ENCODE measurements around the gene ASTN2. TPM values are rescaled to one million over a fixed set of nuclear protein-coding genes. Genes with fewer than 3 reads are reported as not detected.

ASTN2 gene
- total and polyA plus RNA-seq, 2 donors (not counting 3 experiments of a cell fraction or from before 2014, with no cell fraction given) = 1.0 to 1.9 TPM

DNA sequence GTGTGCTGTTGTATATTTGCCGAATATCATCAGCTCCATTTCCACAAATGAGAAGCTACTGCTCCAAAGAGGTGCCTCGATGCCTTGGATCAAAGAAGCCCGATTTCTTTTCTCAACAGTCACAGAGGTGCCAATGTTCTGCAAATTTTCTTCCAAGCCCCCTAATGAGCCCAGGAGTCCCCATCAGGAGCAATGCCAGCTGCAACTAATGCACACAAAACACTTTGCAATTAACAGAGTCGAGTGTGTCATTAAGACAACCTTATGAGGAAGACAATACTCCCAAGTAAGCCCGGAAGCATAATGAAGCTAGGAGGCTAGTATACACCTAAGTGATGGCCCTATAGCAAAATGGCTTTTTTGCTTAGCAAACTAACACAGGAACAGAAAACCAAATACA lies 480.7 kb downstream of the ASTN2 start:
- no peaks in the 10 kb centered on the region for H3K4me1 ChIP-seq (ENCODE audit: control insufficient read depth, extremely low read depth, insufficient read depth, low read length)
- dilution Hi-C loops (cut with MboI; ENCODE audit: extremely low pct_ligation_motif_present, low sequenced_read_pairs) (no loop called here), intact Hi-C loops (cut with micrococcal nuclease) (no loop called here)
- TF ChIP-seq POLR2A (IDR thresholded peaks at IDR 0.05; ENCODE audit: low read depth, low read length) (no peak), FOS (IDR thresholded peaks at IDR 0.05; ENCODE audit: borderline replicate concordance, insufficient read depth, low read length) (no peak), POLR2AphosphoS5 (IDR thresholded peaks at IDR 0.05; ENCODE audit: insufficient read depth, low read depth, low read length) (no peak), GATA2 (IDR thresholded peaks at IDR 0.05; ENCODE audit: insufficient read depth, insufficient read length, low read depth, low read length) (no peak), JUN (IDR thresholded peaks at IDR 0.05; ENCODE audit: borderline replicate concordance, insufficient read depth, insufficient read length, low read depth) (no peak), EZH2 (IDR thresholded peaks at IDR 0.05; ENCODE audit: borderline replicate concordance, low read depth, low read length, severe bottlenecking) (no peak), MYC (IDR thresholded peaks at IDR 0.05; ENCODE audit: low read depth, low read length) (no peak)
- TF ChIP-seq, protein P1, sequence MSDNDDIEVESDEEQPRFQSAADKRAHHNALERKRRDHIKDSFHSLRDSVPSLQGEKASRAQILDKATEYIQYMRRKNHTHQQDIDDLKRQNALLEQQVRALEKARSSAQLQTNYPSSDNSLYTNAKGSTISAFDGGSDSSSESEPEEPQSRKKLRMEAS (IDR thresholded peaks at IDR 0.05; ENCODE audit: insufficient read depth, insufficient read length) = no peak
- TF ChIP-seq, protein P2, sequence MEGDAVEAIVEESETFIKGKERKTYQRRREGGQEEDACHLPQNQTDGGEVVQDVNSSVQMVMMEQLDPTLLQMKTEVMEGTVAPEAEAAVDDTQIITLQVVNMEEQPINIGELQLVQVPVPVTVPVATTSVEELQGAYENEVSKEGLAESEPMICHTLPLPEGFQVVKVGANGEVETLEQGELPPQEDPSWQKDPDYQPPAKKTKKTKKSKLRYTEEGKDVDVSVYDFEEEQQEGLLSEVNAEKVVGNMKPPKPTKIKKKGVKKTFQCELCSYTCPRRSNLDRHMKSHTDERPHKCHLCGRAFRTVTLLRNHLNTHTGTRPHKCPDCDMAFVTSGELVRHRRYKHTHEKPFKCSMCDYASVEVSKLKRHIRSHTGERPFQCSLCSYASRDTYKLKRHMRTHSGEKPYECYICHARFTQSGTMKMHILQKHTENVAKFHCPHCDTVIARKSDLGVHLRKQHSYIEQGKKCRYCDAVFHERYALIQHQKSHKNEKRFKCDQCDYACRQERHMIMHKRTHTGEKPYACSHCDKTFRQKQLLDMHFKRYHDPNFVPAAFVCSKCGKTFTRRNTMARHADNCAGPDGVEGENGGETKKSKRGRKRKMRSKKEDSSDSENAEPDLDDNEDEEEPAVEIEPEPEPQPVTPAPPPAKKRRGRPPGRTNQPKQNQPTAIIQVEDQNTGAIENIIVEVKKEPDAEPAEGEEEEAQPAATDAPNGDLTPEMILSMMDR (IDR thresholded peaks at IDR 0.05; ENCODE audit: extremely low read depth in 1 of 2, insufficient read depth in 1 of 2, low read depth in 1 of 2, low read length in 2 of 2) = no peak
- no peak overlapping the region for H3K4me3 ChIP-seq (replicated peaks in 1 of 3; ENCODE audit: insufficient read depth in 1 of 3, low read depth in 1 of 3, low read length in 3 of 3)
- no peaks in the 10 kb centered on the region for H3K27me3 ChIP-seq (ENCODE audit: control insufficient read depth in 2 of 2, insufficient read depth in 2 of 2, low read length in 2 of 2)
- no peak overlapping the region for H3K27ac ChIP-seq (ENCODE audit: insufficient read depth, low read depth, low read length)
- H2AFZ ChIP-seq (ENCODE audit: low read depth, low read length) = no peak overlapping the region
- no peaks in the 10 kb centered on the region for H3K36me3 ChIP-seq (ENCODE audit: control insufficient read depth in 2 of 2, extremely low read depth in 1 of 2, insufficient read depth in 2 of 2, low read length in 2 of 2)
- H3K9ac ChIP-seq (replicated peaks; ENCODE audit: extremely low read depth, insufficient read depth, low read length) = no peak overlapping the region
- FAIRE-seq (no peak), DNase-seq (ENCODE audit: low read depth, low spot score) (no peak)
- no peaks in the 10 kb centered on the region for H3K9me1 ChIP-seq (replicated peaks; ENCODE audit: control insufficient read depth, extremely low read depth, insufficient read depth, low read length)
- BruUV-seq (replicated peaks) = no TSS peak
- H3K4me2 ChIP-seq (ENCODE audit: insufficient read depth, low read length) = no peak overlapping the region
- H4K20me1 ChIP-seq (replicated peaks; ENCODE audit: control insufficient read depth, extremely low read depth, insufficient read depth, low read length) = no peaks in the 10 kb centered on the region
- H3K9me3 ChIP-seq (replicated peaks; ENCODE audit: control insufficient read depth, insufficient read depth, low read length) = no peaks in the 10 kb centered on the region
- no peaks in the 10 kb centered on the region for H3K79me2 ChIP-seq (ENCODE audit: control insufficient read depth, insufficient read depth, low read length)
- ChIA-PET CTCF (no interaction called here), POLR2A (no interaction called here)

All from endothelial cell of umbilical vein (primary cell).